ENCODE results near the gene ZNF618. TPM values are rescaled to one million over a fixed set of nuclear protein-coding genes. Genes with fewer than 3 reads are reported as not detected.

ZNF618 gene
- total and polyA plus RNA-seq, 8 donors = 1.2 to 19.8 (median 5.3) TPM

- no peak overlapping the region for H3K27ac ChIP-seq
- intact Hi-C loops (cut with DNase I; ENCODE audit: low total_unique reads) = no loop called here
- H3K4me3 ChIP-seq = no peak overlapping the region
- no peaks in the 10 kb centered on the region for H3K36me3 ChIP-seq
- H3K4me1 ChIP-seq = peaks cover 0 to 8% (median 0%) of the 10 kb centered on the region in 4 donors
- no peaks in the 10 kb centered on the region for H3K27me3 ChIP-seq
- DNase-seq = peak in 1 of 2 donors; percentile 43
- H3K9me3 ChIP-seq = peaks cover 0 to 8% (median 6%) of the 10 kb centered on the region in 4 donors
- TF ChIP-seq CTCF (IDR thresholded peaks at IDR 0.05) = peak in 5 of 7 experiments; percentile 31 to 61 (median 42)
- no peak for TF ChIP-seq EP300 (IDR thresholded peaks at IDR 0.05)
- 48 to 55% (median 50%) methylated on average over 2 of the region's 2 CpGs for WGBS, 5 donors
These were observed 22.8 kb upstream of the ZNF618 start for GRCh38 chr9:113853333-113853732.

GRCh38 chr9:113854310-113854709 lies 21.8 kb upstream of the ZNF618 start:
- TF ChIP-seq POLR2AphosphoS5 (IDR thresholded peaks at IDR 0.05) (no peak), CTCF (IDR thresholded peaks at IDR 0.05) (no peak), POLR2A (IDR thresholded peaks at IDR 0.05) (no peak), EP300 (IDR thresholded peaks at IDR 0.05) (no peak)
- Histone ChIP-seq H3K9me3 (peaks cover 0 to 8% (median 6%) of the 10 kb centered on the region in 4 donors), H3K4me1 (peaks cover 0 to 8% (median 0%) of the 10 kb centered on the region in 4 donors), H3K27ac (peak overlapping the region in 3 of 5 donors; percentile 16 to 39 (median 26)), H3K27me3 (no peaks in the 10 kb centered on the region), H3K4me3 (no peak overlapping the region), H3K36me3 (no peaks in the 10 kb centered on the region)
- WGBS, 5 donors = 25 to 54% (median 52%) methylated on average over 2 of the region's 2 CpGs
- intact Hi-C loops (cut with DNase I; ENCODE audit: low total_unique reads) = no loop called here
- DNase-seq = peak in 1 of 2 donors; percentile 34

- Histone ChIP-seq H3K9me3 (no peaks in the 10 kb centered on the region), H3K4me1 (peaks cover 0 to 8% (median 0%) of the 10 kb centered on the region in 4 donors), H3K36me3 (no peaks in the 10 kb centered on the region), H3K27me3 (no peaks in the 10 kb centered on the region), H3K27ac (no peak overlapping the region), H3K4me3 (no peak overlapping the region)
- TF ChIP-seq EP300 (IDR thresholded peaks at IDR 0.05) = no peak
- no peak for TF ChIP-seq POLR2AphosphoS5 (IDR thresholded peaks at IDR 0.05)
- no peak for TF ChIP-seq CTCF (IDR thresholded peaks at IDR 0.05)
- TF ChIP-seq POLR2A (IDR thresholded peaks at IDR 0.05) = no peak
- peak in 1 of 2 donors; percentile 36 for DNase-seq
- WGBS, 5 donors = 67 to 82% (median 75%) methylated on average over 4 of the region's 4 CpGs
- intact Hi-C loops (cut with DNase I; ENCODE audit: low total_unique reads) = no loop called here
These were observed 18.2 kb upstream of the ZNF618 start for GRCh38 chr9:113857875-113858274.

- intact Hi-C loops (cut with DNase I; ENCODE audit: low total_unique reads) = no loop called here
- no peak for DNase-seq
- Histone ChIP-seq H3K27ac (no peak overlapping the region), H3K9me3 (no peaks in the 10 kb centered on the region), H3K36me3 (no peaks in the 10 kb centered on the region), H3K27me3 (no peaks in the 10 kb centered on the region), H3K4me3 (no peak overlapping the region), H3K4me1 (peaks cover 0 to 8% (median 0%) of the 10 kb centered on the region in 4 donors)
- WGBS, 5 donors = 78 to 90% (median 84%) methylated on average over 1 of the region's 1 CpG
- no peak for TF ChIP-seq EP300 (IDR thresholded peaks at IDR 0.05)
- no peak for TF ChIP-seq POLR2AphosphoS5 (IDR thresholded peaks at IDR 0.05)
- no peak for TF ChIP-seq CTCF (IDR thresholded peaks at IDR 0.05)
- no peak for TF ChIP-seq POLR2A (IDR thresholded peaks at IDR 0.05)
These were observed 17.8 kb upstream of the ZNF618 start for GRCh38 chr9:113858282-113858681.

Measured in stomach (tissue), 9 donors.